Measurements from ENCODE around the gene CSTF1.

The CSTF1 gene

DNA sequence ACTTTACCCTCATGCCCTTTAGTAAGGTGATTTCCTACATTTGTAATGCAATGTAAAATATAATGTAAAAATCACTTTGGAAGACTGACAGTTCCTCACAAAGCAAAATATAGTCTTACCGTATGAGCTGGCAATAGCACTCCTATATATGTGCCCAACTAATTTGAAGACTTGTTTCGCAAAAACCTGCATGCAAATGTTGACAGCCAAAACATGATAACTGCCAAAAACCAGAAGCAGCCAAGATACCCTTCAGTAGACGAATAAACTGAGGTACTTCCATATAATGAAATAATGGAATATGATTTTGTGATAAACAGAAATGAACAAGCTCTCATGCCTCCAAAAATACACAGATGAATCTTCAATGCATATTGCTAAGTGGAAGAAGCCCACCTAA, 14.1 kb upstream of the CSTF1 start:
- H2BK15ac ChIP-seq (ENCODE audit: low read depth, poor library complexity, severe bottlenecking), result no peak overlapping the region
- no peak overlapping the region for H2AK5ac ChIP-seq (ENCODE audit: low read length, severe bottlenecking)
- no peak overlapping the region for H2BK120ac ChIP-seq (ENCODE audit: low read depth, low read length)
- no peaks in the 10 kb centered on the region for H3K9me3 ChIP-seq (ENCODE audit: control insufficient read depth, low read length)
- H3K27me3 ChIP-seq (ENCODE audit: control insufficient read depth in 1 of 2, insufficient read depth in 1 of 2, low read length in 2 of 2), result no peaks in the 10 kb centered on the region
- no peak overlapping the region for H2AFZ ChIP-seq (ENCODE audit: low read depth, low read length)
- H3K14ac ChIP-seq (ENCODE audit: low read length in 2 of 2), result no peak overlapping the region
- H3K4me1 ChIP-seq (ENCODE audit: control insufficient read depth, insufficient read depth, low read depth, low read length), result peaks cover 2% of the 10 kb centered on the region
- H3K4me3 ChIP-seq (ENCODE audit: insufficient read depth in 1 of 2, low read depth in 1 of 2, low read length in 2 of 2), result no peak overlapping the region
- no peak overlapping the region for H3K9ac ChIP-seq (ENCODE audit: low read length)
- H3K36me3 ChIP-seq (ENCODE audit: control insufficient read depth in 1 of 2, insufficient read depth in 2 of 2, low read depth in 1 of 2, low read length in 2 of 2), result peaks cover 8 to 33% of the 10 kb centered on the region in 2 experiments
- no peak overlapping the region for H3K18ac ChIP-seq (ENCODE audit: low read depth in 1 of 2, low read length in 2 of 2)
- no peak overlapping the region for H2BK12ac ChIP-seq (ENCODE audit: low read length in 2 of 2)
- no peak overlapping the region for H4K8ac ChIP-seq (ENCODE audit: low read length)
- H2BK5ac ChIP-seq (ENCODE audit: low read depth, low read length, poor library complexity, severe bottlenecking), result no peak overlapping the region
- no peak overlapping the region for H3K23ac ChIP-seq (ENCODE audit: low read length in 2 of 2)
- no peak overlapping the region for H3K4me2 ChIP-seq (ENCODE audit: low read length, poor library complexity, severe bottlenecking)
- no peak overlapping the region for H3K4ac ChIP-seq (ENCODE audit: low read depth in 1 of 2, low read length in 2 of 2)
- H3K27ac ChIP-seq (ENCODE audit: low read length, poor library complexity, severe bottlenecking), result no peak overlapping the region
- 97% methylated on average over 2 of the region's 3 CpGs for WGBS
- no peak overlapping the region for H4K91ac ChIP-seq (ENCODE audit: low read length)
- peaks cover 23% of the 10 kb centered on the region for H3K79me1 ChIP-seq (replicated peaks; ENCODE audit: low read length, poor library complexity, severe bottlenecking)
- no peak for DNase-seq

DNA sequence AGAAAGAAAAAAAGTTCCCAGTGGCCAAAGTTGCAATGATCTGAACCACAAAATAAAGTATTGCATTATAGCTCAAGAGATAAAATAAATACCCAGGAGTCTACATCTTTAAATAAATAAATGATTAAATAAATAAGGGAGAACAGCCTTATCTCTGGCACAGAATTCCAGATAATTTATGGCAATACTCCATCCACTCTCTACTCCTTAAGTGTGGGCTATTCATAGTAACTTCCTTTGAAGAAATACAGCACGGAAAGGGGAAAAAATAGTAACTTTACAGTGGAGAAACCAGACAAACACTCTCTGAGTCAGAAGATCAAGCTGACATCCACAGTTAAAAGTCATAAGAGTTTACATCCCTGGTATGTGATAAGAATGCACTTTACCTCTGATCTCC, 12.1 kb upstream of the CSTF1 start:
- Histone ChIP-seq H3K9me3 (ENCODE audit: control insufficient read depth, low read length) (no peaks in the 10 kb centered on the region), H2BK120ac (ENCODE audit: low read depth, low read length) (no peak overlapping the region), H3K9ac (ENCODE audit: low read length) (no peak overlapping the region), H2BK5ac (ENCODE audit: low read depth, low read length, poor library complexity, severe bottlenecking) (no peak overlapping the region), H2AK5ac (ENCODE audit: low read length, severe bottlenecking) (no peak overlapping the region), H4K8ac (ENCODE audit: low read length) (no peak overlapping the region), H3K27me3 (ENCODE audit: control insufficient read depth in 1 of 2, insufficient read depth in 1 of 2, low read length in 2 of 2) (no peaks in the 10 kb centered on the region), H3K4me1 (ENCODE audit: control insufficient read depth, insufficient read depth, low read depth, low read length) (no peaks in the 10 kb centered on the region), H3K27ac (ENCODE audit: low read length, poor library complexity, severe bottlenecking) (no peak overlapping the region), H3K4ac (ENCODE audit: low read depth in 1 of 2, low read length in 2 of 2) (no peak overlapping the region), H4K91ac (ENCODE audit: low read length) (no peak overlapping the region), H3K14ac (ENCODE audit: low read length in 2 of 2) (no peak overlapping the region), H3K4me2 (ENCODE audit: low read length, poor library complexity, severe bottlenecking) (no peak overlapping the region), H2BK15ac (ENCODE audit: low read depth, poor library complexity, severe bottlenecking) (no peak overlapping the region), H3K23ac (ENCODE audit: low read length in 2 of 2) (no peak overlapping the region), H3K79me1 (replicated peaks; ENCODE audit: low read length, poor library complexity, severe bottlenecking) (peaks cover 27% of the 10 kb centered on the region), H3K18ac (ENCODE audit: low read depth in 1 of 2, low read length in 2 of 2) (no peak overlapping the region), H3K36me3 (ENCODE audit: control insufficient read depth in 1 of 2, insufficient read depth in 2 of 2, low read depth in 1 of 2, low read length in 2 of 2) (peaks cover 10 to 44% of the 10 kb centered on the region in 2 experiments), H2BK12ac (ENCODE audit: low read length in 2 of 2) (no peak overlapping the region), H3K4me3 (ENCODE audit: insufficient read depth in 1 of 2, low read depth in 1 of 2, low read length in 2 of 2) (no peak overlapping the region), H2AFZ (ENCODE audit: low read depth, low read length) (no peak overlapping the region)
- DNase-seq, result peak; percentile 83
- no CpG with 5 or more reads among the region's 1 CpG for WGBS

DNA sequence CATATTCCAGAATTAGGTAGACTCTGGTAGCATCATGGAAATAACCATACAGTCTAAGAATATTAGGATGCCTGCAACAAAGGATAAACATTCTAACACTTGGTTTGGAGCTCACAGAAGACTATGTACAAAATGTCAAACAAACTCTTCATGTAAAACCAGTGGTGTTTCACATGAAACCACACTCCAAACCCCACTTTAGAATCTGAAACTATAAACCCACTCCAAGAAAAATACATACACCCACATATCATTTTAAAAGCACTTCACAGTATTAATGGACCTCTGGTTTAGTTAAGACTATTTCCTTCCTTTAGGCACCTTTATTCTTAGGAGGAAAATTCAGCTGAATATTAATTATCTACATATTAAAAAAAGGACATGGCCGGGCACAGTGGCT, 10.9 kb upstream of the CSTF1 start:
- 78% methylated on average over 1 of the region's 1 CpG for WGBS
- H2BK120ac ChIP-seq (ENCODE audit: low read depth, low read length), result no peak overlapping the region
- H3K14ac ChIP-seq (ENCODE audit: low read length in 2 of 2), result no peak overlapping the region
- no peak overlapping the region for H2BK12ac ChIP-seq (ENCODE audit: low read length in 2 of 2)
- H3K9me3 ChIP-seq (ENCODE audit: control insufficient read depth, low read length), result no peaks in the 10 kb centered on the region
- no peak overlapping the region for H3K27ac ChIP-seq (ENCODE audit: low read length, poor library complexity, severe bottlenecking)
- H3K4ac ChIP-seq (ENCODE audit: low read depth in 1 of 2, low read length in 2 of 2), result no peak overlapping the region
- H3K4me1 ChIP-seq (ENCODE audit: control insufficient read depth, insufficient read depth, low read depth, low read length), result no peaks in the 10 kb centered on the region
- no peak overlapping the region for H3K9ac ChIP-seq (ENCODE audit: low read length)
- no peak overlapping the region for H2AK5ac ChIP-seq (ENCODE audit: low read length, severe bottlenecking)
- DNase-seq, result no peak
- no peak overlapping the region for H4K91ac ChIP-seq (ENCODE audit: low read length)
- H3K4me3 ChIP-seq (ENCODE audit: insufficient read depth in 1 of 2, low read depth in 1 of 2, low read length in 2 of 2), result no peak overlapping the region
- H3K79me1 ChIP-seq (replicated peaks; ENCODE audit: low read length, poor library complexity, severe bottlenecking), result peaks cover 34% of the 10 kb centered on the region
- H2BK15ac ChIP-seq (ENCODE audit: low read depth, poor library complexity, severe bottlenecking), result no peak overlapping the region
- peaks cover 17 to 51% of the 10 kb centered on the region in 2 experiments for H3K36me3 ChIP-seq (ENCODE audit: control insufficient read depth in 1 of 2, insufficient read depth in 2 of 2, low read depth in 1 of 2, low read length in 2 of 2)
- no peaks in the 10 kb centered on the region for H3K27me3 ChIP-seq (ENCODE audit: control insufficient read depth in 1 of 2, insufficient read depth in 1 of 2, low read length in 2 of 2)
- no peak overlapping the region for H3K23ac ChIP-seq (ENCODE audit: low read length in 2 of 2)
- H3K4me2 ChIP-seq (ENCODE audit: low read length, poor library complexity, severe bottlenecking), result no peak overlapping the region
- H3K18ac ChIP-seq (ENCODE audit: low read depth in 1 of 2, low read length in 2 of 2), result no peak overlapping the region
- no peak overlapping the region for H2BK5ac ChIP-seq (ENCODE audit: low read depth, low read length, poor library complexity, severe bottlenecking)
- no peak overlapping the region for H4K8ac ChIP-seq (ENCODE audit: low read length)
- no peak overlapping the region for H2AFZ ChIP-seq (ENCODE audit: low read depth, low read length)

DNA sequence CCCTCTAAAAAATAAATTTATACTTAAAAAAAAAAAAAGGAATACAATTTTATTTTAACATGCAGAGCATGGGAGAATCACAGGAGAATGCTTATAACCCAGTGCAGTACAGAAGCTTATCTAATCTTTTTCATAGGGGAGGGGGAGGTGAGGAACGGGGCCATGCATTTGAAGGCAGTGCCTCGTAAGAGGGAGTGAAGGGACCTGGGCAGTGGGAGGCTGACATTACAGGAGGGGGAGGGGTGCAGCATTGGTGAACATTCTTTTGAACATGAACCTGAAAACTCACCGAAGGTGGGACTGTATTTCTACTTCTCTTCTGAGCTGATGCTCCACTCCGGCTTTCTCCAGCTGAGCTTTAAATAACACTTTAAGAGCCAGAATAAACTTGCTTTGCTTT, 9.7 kb upstream of the CSTF1 start:
- Histone ChIP-seq H3K4me1 (ENCODE audit: control insufficient read depth, insufficient read depth, low read depth, low read length) (no peaks in the 10 kb centered on the region), H3K79me1 (replicated peaks; ENCODE audit: low read length, poor library complexity, severe bottlenecking) (peaks cover 30% of the 10 kb centered on the region), H3K9ac (ENCODE audit: low read length) (no peak overlapping the region), H2BK15ac (ENCODE audit: low read depth, poor library complexity, severe bottlenecking) (no peak overlapping the region), H4K91ac (ENCODE audit: low read length) (peak overlapping the region; percentile 55), H3K9me3 (ENCODE audit: control insufficient read depth, low read length) (no peaks in the 10 kb centered on the region), H4K8ac (ENCODE audit: low read length) (no peak overlapping the region), H3K4me2 (ENCODE audit: low read length, poor library complexity, severe bottlenecking) (no peak overlapping the region), H3K4ac (ENCODE audit: low read depth in 1 of 2, low read length in 2 of 2) (no peak overlapping the region), H3K18ac (ENCODE audit: low read depth in 1 of 2, low read length in 2 of 2) (no peak overlapping the region), H3K4me3 (ENCODE audit: insufficient read depth in 1 of 2, low read depth in 1 of 2, low read length in 2 of 2) (no peak overlapping the region), H2BK5ac (ENCODE audit: low read depth, low read length, poor library complexity, severe bottlenecking) (no peak overlapping the region), H3K14ac (ENCODE audit: low read length in 2 of 2) (no peak overlapping the region), H2BK120ac (ENCODE audit: low read depth, low read length) (no peak overlapping the region), H3K23ac (ENCODE audit: low read length in 2 of 2) (no peak overlapping the region), H2AK5ac (ENCODE audit: low read length, severe bottlenecking) (no peak overlapping the region), H3K27ac (ENCODE audit: low read length, poor library complexity, severe bottlenecking) (no peak overlapping the region), H2AFZ (ENCODE audit: low read depth, low read length) (no peak overlapping the region), H2BK12ac (ENCODE audit: low read length in 2 of 2) (no peak overlapping the region), H3K27me3 (ENCODE audit: control insufficient read depth in 1 of 2, insufficient read depth in 1 of 2, low read length in 2 of 2) (no peaks in the 10 kb centered on the region), H3K36me3 (ENCODE audit: control insufficient read depth in 1 of 2, insufficient read depth in 2 of 2, low read depth in 1 of 2, low read length in 2 of 2) (peaks cover 17 to 54% of the 10 kb centered on the region in 2 experiments)
- WGBS, result 86% methylated on average over 4 of the region's 4 CpGs
- no peak for DNase-seq
